Tibial artery (tissue), 4 donors: ENCODE results near the gene CYP4F2.
"Not testable (repeated sequence)": the region's sequence is repeated elsewhere in the genome, so short reads cannot be mapped to it uniquely, and the experiment has no call there.

ENCODE experiments used
- DNase-seq, 2 donors: peaks; one replicate each; pipeline ENCODE4 v3.0.0-alpha.2; 2019
- H3K27ac ChIP-seq, 2 donors: fragments of 200-600 bp; sonication (generic) in 1 of 2; 1 replicate in 1 of 2; 2 replicates in 1 of 2; pipeline ENCODE4 v1.5.1; 2018 to 2019; ENCODE audit warnings: mild to moderate bottlenecking in 1 of 2
- H3K27me3 ChIP-seq, 2 donors: fragments of 200-600 bp; sonication (generic) in 1 of 2; one replicate each; pipeline versions ENCODE4 v1.5.1 to v1.6.0; 2016 to 2019
- H3K36me3 ChIP-seq, 3 donors: fragments of 200-600 bp; sonication (generic) in 2 of 3; one replicate each; pipeline ENCODE4 v1.5.1; 2016 to 2019; ENCODE audit warnings: mild to moderate bottlenecking in 2 of 3
- H3K4me1 ChIP-seq, 4 donors: fragments of 200-600 bp; sonication (generic) in 2 of 4; 1 replicate in 3 of 4; 2 replicates in 1 of 4; pipeline ENCODE4 v1.5.1; 2016 to 2019
- H3K4me3 ChIP-seq, 2 donors: fragments of 200-600 bp; sonication (generic) in 1 of 2; 1 replicate in 1 of 2; 2 replicates in 1 of 2; pipeline ENCODE4 v1.5.1; 2018 to 2019; ENCODE audit warnings: mild to moderate bottlenecking in 2 of 2
- H3K9me3 ChIP-seq, 3 donors: fragments of 200-600 bp; sonication (generic) in 1 of 3; one replicate each; pipeline ENCODE4 v1.5.1; 2016 to 2019
- CTCF ChIP-seq, 2 experiments: fragments of 200-600 bp in 1 of 2; fragments of 450-650 bp in 1 of 2; IDR thresholded peaks; one replicate each; pipeline ENCODE4 v1.5.1; 2017 to 2019; ENCODE audit warnings: antibody characterized with exemption in 2 of 2, mild to moderate bottlenecking in 1 of 2, moderate library complexity in 1 of 2
- intact Hi-C: fragments of 100-400 bp; cut with DNase I; formaldehyde crosslinking; loops from one replicate; pipeline ENCODE4 v1.15.0; 2023; ENCODE audit warnings: low total_unique reads

CYP4F2 gene

GRCh38 chr19:15936173-15936572, 38.3 kb upstream of the CYP4F2 start:
- no peak for TF ChIP-seq CTCF (IDR thresholded peaks at IDR 0.05)
- Histone ChIP-seq H3K4me3 (no peak overlapping the region), H3K4me1 (peaks cover 0 to 20% (median 16%) of the 10 kb centered on the region in 4 donors), H3K27ac (no peak overlapping the region), H3K27me3 (peaks cover 0 to 5% of the 10 kb centered on the region in 2 donors), H3K9me3 (peaks cover 0 to 8% (median 6%) of the 10 kb centered on the region in 3 donors), H3K36me3 (no peaks in the 10 kb centered on the region)
- DNase-seq, result no peak
- intact Hi-C loops, result no loop called here

- Histone ChIP-seq H3K4me3 (no peak overlapping the region), H3K4me1 (peaks cover 0 to 27% (median 16%) of the 10 kb centered on the region in 4 donors), H3K27ac (peak overlapping the region; percentile 73 to 87), H3K9me3 (peaks cover 0 to 8% (median 6%) of the 10 kb centered on the region in 3 donors), H3K36me3 (no peaks in the 10 kb centered on the region), H3K27me3 (peaks cover 0 to 5% of the 10 kb centered on the region in 2 donors)
- no peak for DNase-seq
- TF ChIP-seq CTCF (IDR thresholded peaks at IDR 0.05), result no peak
- intact Hi-C loops, result no loop called here
Measured at GRCh38 chr19:15935167-15935702, 37.4 kb upstream of the CYP4F2 start.

- Histone ChIP-seq H3K36me3 (no peaks in the 10 kb centered on the region), H3K27me3 (peaks cover 0 to 2% of the 10 kb centered on the region in 2 donors), H3K4me3 (peak within 1 kb of the TSS; percentile 28 to 45), H3K9me3 (peaks cover 0 to 8% (median 6%) of the 10 kb centered on the region in 3 donors), H3K27ac (peak within 1 kb of the TSS; percentile 73 to 87), H3K4me1 (peaks cover 0 to 27% (median 16%) of the 10 kb centered on the region in 4 donors)
- DNase-seq, result peak; percentile 65 to 89
- TF ChIP-seq CTCF (IDR thresholded peaks at IDR 0.05), result no peak
- intact Hi-C loops, result no loop called here
Measured at GRCh38 chr19:15934332-15935078, 36.6 kb upstream of the CYP4F2 start, which contains the start of gene CYP4F11. TSS of gene CYP4F11 (minus strand) at chr19:15934529. CDS start at chr19:15934408, 121 bp downstream.

GRCh38 chr19:15933761-15934331, 36.0 kb upstream of the CYP4F2 start:
- peak overlapping the region; percentile 73 to 87 for H3K27ac ChIP-seq
- intact Hi-C loops, H3K27me3 ChIP-seq, H3K36me3 ChIP-seq, H3K9me3 ChIP-seq, DNase-seq: not testable (repeated sequence)
- H3K4me1 ChIP-seq, result peaks cover 0 to 27% (median 16%) of the 10 kb centered on the region in 4 donors
- peak overlapping the region; percentile 28 to 45 for H3K4me3 ChIP-seq

- H3K27me3 ChIP-seq, result no peaks in the 10 kb centered on the region
- no peak overlapping the region for H3K4me3 ChIP-seq
- intact Hi-C loops, result no loop called here
- H3K4me1 ChIP-seq, result peaks cover 0 to 8% (median 0%) of the 10 kb centered on the region in 4 donors
- no peaks in the 10 kb centered on the region for H3K9me3 ChIP-seq
- DNase-seq, result no peak
- H3K27ac ChIP-seq, result no peak overlapping the region
- TF ChIP-seq CTCF (IDR thresholded peaks at IDR 0.05), result no peak
- no peaks in the 10 kb centered on the region for H3K36me3 ChIP-seq
Measured at GRCh38 chr19:15928321-15928720, 30.4 kb upstream of the CYP4F2 start.

- no peaks in the 10 kb centered on the region for H3K36me3 ChIP-seq
- no peak overlapping the region for H3K27ac ChIP-seq
- no peaks in the 10 kb centered on the region for H3K9me3 ChIP-seq
- intact Hi-C loops, result no loop called here
- no peaks in the 10 kb centered on the region for H3K27me3 ChIP-seq
- no peak for DNase-seq
- H3K4me3 ChIP-seq, result no peak overlapping the region
- TF ChIP-seq CTCF (IDR thresholded peaks at IDR 0.05), result no peak
- peaks cover 0 to 8% (median 0%) of the 10 kb centered on the region in 4 donors for H3K4me1 ChIP-seq
Measured at GRCh38 chr19:15926484-15926883, 28.6 kb upstream of the CYP4F2 start.
